Caco-2 (cell line): ENCODE measurements around the gene LMOD1. TPM values are rescaled to one million over a fixed set of nuclear protein-coding genes. Genes with fewer than 3 reads are reported as not detected.

Source experiments
- BruUV-seq: library from RNA; stranded (reverse); fragments of 400-500 nt; replicated peaks from 2 replicates; lab custom pipeline; 2021; lab: Mats Ljungman, UMichigan
- CTCF ChIA-PET: fragments of 300-600 bp; sonication (Branson Sonifier 250); formaldehyde crosslinking; loops from one replicate; lab custom pipeline; 2022; ENCODE audit warnings: antibody characterized with exemption; lab: Charles Lee
- POLR2A ChIA-PET: fragments of 300-600 bp; sonication (Branson Sonifier 250); formaldehyde crosslinking; loops from one replicate; lab custom pipeline; 2022; ENCODE audit warnings: antibody characterized with exemption; lab: Charles Lee
- DNase-seq, 2 experiments: peaks; one replicate each; pipeline versions ENCODE4 v3.0.0 to v3.0.0-alpha.2; 2020 to 2022
- H3K27me3 ChIP-seq: replicated peaks from 2 replicates; pipeline ENCODE4 v1.6.0; 2011; ENCODE audit warnings: low read length; ENCODE audit not compliant: control insufficient read depth, insufficient read depth
- H3K36me3 ChIP-seq: 2 replicates; pipeline ENCODE4 v1.5.1; 2011; ENCODE audit warnings: low read length; ENCODE audit not compliant: control insufficient read depth, insufficient read depth
- H3K4me1 ChIP-seq: fragments of 250-450 bp; sonication (Bioruptor Pico); 2 replicates; pipeline ENCODE4 v1.5.1; 2020; ENCODE audit warnings: mild to moderate bottlenecking
- H3K4me3 ChIP-seq: 2 replicates; pipeline ENCODE4 v1.5.1; 2011; ENCODE audit warnings: low read depth, mild to moderate bottlenecking, control low read depth, low read length
- H3K9me3 ChIP-seq: fragments of 250-450 bp; sonication (Bioruptor Pico); 2 replicates; pipeline ENCODE4 v1.5.1; 2020; ENCODE audit warnings: mild to moderate bottlenecking, moderate library complexity
- H3K27ac Mint-ChIP-seq: one replicate; pipeline ENCODE4 v1.8.0; 2022; ENCODE audit warnings: mixed read lengths; ENCODE audit not compliant: unreplicated experiment
- H3K27me3 Mint-ChIP-seq: one replicate; pipeline ENCODE4 v1.8.0; 2022; ENCODE audit warnings: mixed read lengths; ENCODE audit not compliant: insufficient read depth, unreplicated experiment
- H3K36me3 Mint-ChIP-seq: one replicate; pipeline ENCODE4 v1.8.0; 2022; ENCODE audit warnings: mild to moderate bottlenecking, mixed read lengths; ENCODE audit not compliant: insufficient read depth, unreplicated experiment
- H3K4me1 Mint-ChIP-seq: one replicate; pipeline ENCODE4 v1.8.0; 2022; ENCODE audit warnings: low read depth, mixed read lengths; ENCODE audit not compliant: unreplicated experiment
- H3K4me3 Mint-ChIP-seq: one replicate; pipeline ENCODE4 v1.8.0; 2022; ENCODE audit warnings: mild to moderate bottlenecking, moderate library complexity, mixed read lengths; ENCODE audit not compliant: unreplicated experiment
- H3K9me3 Mint-ChIP-seq: one replicate; pipeline ENCODE4 v1.8.0; 2022; ENCODE audit warnings: mixed read lengths; ENCODE audit not compliant: unreplicated experiment
- intact Hi-C: fragments of 100-400 bp; cut with micrococcal nuclease; formaldehyde crosslinking; loops from one replicate; pipeline ENCODE4 v1.10.0; 2022; ENCODE audit not compliant: unreplicated experiment
- total RNA-seq: library from RNA; stranded (reverse); gene quantifications from 2 replicates; pipeline ENCODE4 v1.2.3, GENCODE V29; 2022
- TF ChIP-seq, protein P1 (sequence below), 2 experiments: fragments of 200-600 bp in 1 of 2; IDR thresholded peaks; 1 replicate in 1 of 2; 2 replicates in 1 of 2; pipeline versions ENCODE4 v1.5.1 to v1.8.0; 2011 to 2022; ENCODE audit warnings: antibody characterized with exemption in 1 of 2, control low read depth in 1 of 2, inconsistent platforms in 1 of 2, low read depth in 1 of 2, low read length in 1 of 2, mild to moderate bottlenecking in 1 of 2, moderate library complexity in 1 of 2; ENCODE audit not compliant: insufficient read depth in 1 of 2, severe bottlenecking in 1 of 2, unreplicated experiment in 1 of 2

Gene LMOD1
- total RNA-seq, 1 experiment from 2014 or later: 0.11 TPM

DNA sequence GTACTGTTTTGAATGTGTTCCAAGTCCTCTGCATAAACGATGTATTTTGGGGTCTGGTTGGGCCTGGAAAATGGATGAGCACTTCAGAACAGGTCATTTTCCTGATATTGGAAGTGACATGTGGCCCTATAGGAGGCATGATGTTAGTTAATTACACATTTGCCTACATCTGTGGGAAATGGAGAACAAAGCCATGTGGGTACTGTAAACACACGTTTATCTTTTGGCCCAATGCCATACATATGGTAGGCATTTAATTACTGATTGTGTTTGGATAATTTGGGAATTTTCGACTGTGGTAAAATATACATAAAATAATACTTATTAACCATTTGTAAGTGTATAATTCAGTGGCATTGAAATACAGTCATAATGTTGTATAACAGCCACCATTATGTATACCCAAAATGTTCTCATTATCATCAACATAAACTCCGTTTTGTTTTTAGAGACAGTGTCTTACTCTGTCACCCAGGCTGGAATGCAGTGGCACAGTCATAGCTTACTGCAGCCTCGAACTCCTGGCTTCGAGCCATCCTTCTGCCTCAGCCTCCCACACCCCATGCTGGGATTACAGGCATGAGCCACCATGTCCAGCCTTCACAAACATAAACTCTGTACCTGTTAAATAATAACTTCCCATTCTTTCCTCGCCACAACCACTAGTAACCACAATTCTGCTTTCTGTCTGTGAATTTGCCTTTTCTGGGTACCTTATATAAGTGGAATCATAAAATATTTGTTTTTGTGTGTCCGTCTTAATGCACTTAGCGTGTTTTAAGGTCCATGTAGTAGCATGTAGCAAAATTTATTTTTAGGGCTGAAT lies 24.2 kb upstream of the LMOD1 start:
- POLR2A ChIA-PET: no interaction called here
- Mint-ChIP-seq H3K27ac (no peak overlapping the region), H3K36me3 (peaks cover 54% of the 10 kb centered on the region)

DNA sequence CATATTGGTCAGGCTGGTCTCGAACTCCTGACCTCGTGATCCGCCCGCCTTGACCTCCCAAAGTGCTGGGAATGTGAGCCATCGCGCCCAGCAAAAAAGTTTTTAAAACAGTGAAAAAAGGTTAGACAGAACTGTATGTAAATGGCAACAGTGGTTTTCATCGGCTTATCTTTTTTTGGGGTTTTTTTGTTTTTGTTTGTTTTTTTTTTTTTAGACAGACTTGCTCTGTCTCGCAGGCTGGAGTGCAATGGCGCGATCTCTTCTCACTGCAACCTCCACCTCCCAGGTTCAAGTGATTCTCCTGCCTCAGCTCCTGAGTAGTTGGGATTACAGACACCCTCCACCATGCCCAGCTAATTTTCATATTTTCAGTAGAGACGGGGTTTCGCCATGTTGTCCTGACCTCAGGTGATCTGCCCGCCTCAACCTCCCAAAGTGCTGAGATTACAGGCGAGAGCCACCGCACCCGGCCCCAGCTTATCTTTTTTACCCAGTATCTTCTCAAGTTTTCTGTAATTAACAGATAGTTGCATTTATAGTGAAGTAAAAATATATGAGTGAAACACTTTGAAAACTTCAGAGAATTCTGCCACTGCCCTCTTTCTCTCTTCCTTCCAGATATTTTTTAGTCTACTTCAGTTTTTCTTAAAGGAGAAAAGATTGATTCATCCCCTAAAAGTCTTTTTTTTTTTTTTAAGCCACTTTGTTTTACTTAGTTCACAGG lies 22.0 kb upstream of the LMOD1 start:
- no peak for DNase-seq
- no peaks in the 10 kb centered on the region for H3K4me1 ChIP-seq
- ChIA-PET CTCF (interaction anchor here (1.0 kb wide), 1 partner anchor 10 kb away, joined by 6 read pairs; no protein-coding TSS in a partner anchor), POLR2A (interaction anchor here (0.6 kb wide), 1 partner anchor 40 kb away, joined by 3 read pairs; no protein-coding TSS in a partner anchor)
- no peaks in the 10 kb centered on the region for H3K27me3 ChIP-seq
- no peaks in the 10 kb centered on the region for H3K9me3 Mint-ChIP-seq
- H3K36me3 ChIP-seq: peaks cover 6% of the 10 kb centered on the region; the same call in 1 of the 2 replicates
- H3K4me1 Mint-ChIP-seq: no peaks in the 10 kb centered on the region
- H3K9me3 ChIP-seq: no peaks in the 10 kb centered on the region
- H3K4me3 ChIP-seq: no peak overlapping the region
- no peak overlapping the region for H3K4me3 Mint-ChIP-seq
- H3K36me3 Mint-ChIP-seq: peaks cover 72% of the 10 kb centered on the region
- no TSS peak for BruUV-seq
- TF ChIP-seq, protein P1, sequence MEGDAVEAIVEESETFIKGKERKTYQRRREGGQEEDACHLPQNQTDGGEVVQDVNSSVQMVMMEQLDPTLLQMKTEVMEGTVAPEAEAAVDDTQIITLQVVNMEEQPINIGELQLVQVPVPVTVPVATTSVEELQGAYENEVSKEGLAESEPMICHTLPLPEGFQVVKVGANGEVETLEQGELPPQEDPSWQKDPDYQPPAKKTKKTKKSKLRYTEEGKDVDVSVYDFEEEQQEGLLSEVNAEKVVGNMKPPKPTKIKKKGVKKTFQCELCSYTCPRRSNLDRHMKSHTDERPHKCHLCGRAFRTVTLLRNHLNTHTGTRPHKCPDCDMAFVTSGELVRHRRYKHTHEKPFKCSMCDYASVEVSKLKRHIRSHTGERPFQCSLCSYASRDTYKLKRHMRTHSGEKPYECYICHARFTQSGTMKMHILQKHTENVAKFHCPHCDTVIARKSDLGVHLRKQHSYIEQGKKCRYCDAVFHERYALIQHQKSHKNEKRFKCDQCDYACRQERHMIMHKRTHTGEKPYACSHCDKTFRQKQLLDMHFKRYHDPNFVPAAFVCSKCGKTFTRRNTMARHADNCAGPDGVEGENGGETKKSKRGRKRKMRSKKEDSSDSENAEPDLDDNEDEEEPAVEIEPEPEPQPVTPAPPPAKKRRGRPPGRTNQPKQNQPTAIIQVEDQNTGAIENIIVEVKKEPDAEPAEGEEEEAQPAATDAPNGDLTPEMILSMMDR (IDR thresholded peaks at IDR 0.05; ENCODE audit: insufficient read depth in 1 of 2, low read depth in 1 of 2, low read length in 1 of 2, severe bottlenecking in 1 of 2, unreplicated experiment in 1 of 2): no peak
- H3K27ac Mint-ChIP-seq: no peak overlapping the region
- intact Hi-C loops: no loop called here
- no peaks in the 10 kb centered on the region for H3K27me3 Mint-ChIP-seq

More for the DNA sequence above, 24.2 kb upstream of the LMOD1 start:
- DNase-seq: no peak
- BruUV-seq: no TSS peak
- intact Hi-C loops: no loop called here
- Mint-ChIP-seq H3K9me3 (no peaks in the 10 kb centered on the region), H3K27me3 (peaks cover 3% of the 10 kb centered on the region), H3K4me3 (no peak overlapping the region), H3K4me1 (no peaks in the 10 kb centered on the region)
- CTCF ChIA-PET: interaction anchor here (4.1 kb wide), 1 partner anchor 75 kb away, joined by 41 read pairs; no protein-coding TSS in a partner anchor
- TF ChIP-seq, protein P1 (IDR thresholded peaks at IDR 0.05; ENCODE audit: insufficient read depth in 1 of 2, low read depth in 1 of 2, low read length in 1 of 2, severe bottlenecking in 1 of 2, unreplicated experiment in 1 of 2): no peak
- Histone ChIP-seq H3K4me3 (no peak overlapping the region), H3K4me1 (no peaks in the 10 kb centered on the region), H3K27me3 (no peaks in the 10 kb centered on the region), H3K9me3 (no peaks in the 10 kb centered on the region), H3K36me3 (peaks cover 3% of the 10 kb centered on the region; the same call in 1 of the 2 replicates)

DNA sequence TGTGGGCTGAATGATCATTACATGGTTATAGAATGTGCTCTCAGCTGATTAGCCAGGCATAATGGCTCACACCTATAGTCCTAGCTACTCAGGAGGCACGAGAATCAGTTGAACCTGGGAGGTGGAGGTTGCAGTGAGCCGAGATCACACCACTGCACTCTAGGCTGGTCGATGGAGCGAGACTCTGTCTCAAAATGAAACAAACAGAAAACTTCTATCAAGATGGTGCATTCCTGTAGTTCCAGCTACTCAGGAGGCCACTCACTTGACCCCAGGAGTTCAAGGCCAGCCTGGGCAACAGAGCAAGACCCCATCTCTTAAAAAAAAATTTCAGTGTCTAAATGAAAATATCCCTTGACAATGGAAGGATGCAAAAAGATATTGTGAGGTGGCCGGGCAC lies 19.8 kb upstream of the LMOD1 start:
- POLR2A ChIA-PET: no interaction called here
- Mint-ChIP-seq H3K36me3 (peaks cover 93% of the 10 kb centered on the region), H3K4me3 (no peak overlapping the region), H3K27me3 (no peaks in the 10 kb centered on the region), H3K4me1 (no peaks in the 10 kb centered on the region), H3K27ac (no peak overlapping the region), H3K9me3 (no peaks in the 10 kb centered on the region)
- BruUV-seq: no TSS peak
- H3K27me3 ChIP-seq: no peaks in the 10 kb centered on the region
- DNase-seq: no peak
- intact Hi-C loops: no loop called here
- no peaks in the 10 kb centered on the region for H3K9me3 ChIP-seq
- CTCF ChIA-PET: no interaction called here
- H3K4me1 ChIP-seq: no peaks in the 10 kb centered on the region
- no peak overlapping the region for H3K4me3 ChIP-seq
- H3K36me3 ChIP-seq: peaks cover 6% of the 10 kb centered on the region
- TF ChIP-seq, protein P1 (IDR thresholded peaks at IDR 0.05; ENCODE audit: insufficient read depth in 1 of 2, low read depth in 1 of 2, low read length in 1 of 2, severe bottlenecking in 1 of 2, unreplicated experiment in 1 of 2): no peak
